Measurements from ENCODE around the gene MGP.

- no peak for TF ChIP-seq EZH2 (IDR thresholded peaks at IDR 0.05)
- no peak for TF ChIP-seq POLR2AphosphoS5 (IDR thresholded peaks at IDR 0.05; ENCODE audit: borderline replicate concordance, low read depth, low read length)
- no peak for TF ChIP-seq FOXP2 (optimal IDR thresholded peaks at IDR 0.05; ENCODE audit: control extremely low read depth, extremely low read length, insufficient read depth)
Measured at GRCh38 chr12:14874882-14875281, 10.8 kb downstream of the MGP start.
